WI38 (cell line): ENCODE measurements around the gene RNF217.

ENCODE experiments used
- H3K4me3 ChIP-seq: 2 replicates; pipeline ENCODE4 v1.5.1; 2011; ENCODE audit warnings: low read depth, mild to moderate bottlenecking, control low read depth, low read length
- TF ChIP-seq, protein P1 (sequence below): IDR thresholded peaks from 2 replicates; pipeline ENCODE4 v1.5.1; 2012; ENCODE audit warnings: low read depth, mild to moderate bottlenecking, control low read depth, low read length

The RNF217 gene

DNA sequence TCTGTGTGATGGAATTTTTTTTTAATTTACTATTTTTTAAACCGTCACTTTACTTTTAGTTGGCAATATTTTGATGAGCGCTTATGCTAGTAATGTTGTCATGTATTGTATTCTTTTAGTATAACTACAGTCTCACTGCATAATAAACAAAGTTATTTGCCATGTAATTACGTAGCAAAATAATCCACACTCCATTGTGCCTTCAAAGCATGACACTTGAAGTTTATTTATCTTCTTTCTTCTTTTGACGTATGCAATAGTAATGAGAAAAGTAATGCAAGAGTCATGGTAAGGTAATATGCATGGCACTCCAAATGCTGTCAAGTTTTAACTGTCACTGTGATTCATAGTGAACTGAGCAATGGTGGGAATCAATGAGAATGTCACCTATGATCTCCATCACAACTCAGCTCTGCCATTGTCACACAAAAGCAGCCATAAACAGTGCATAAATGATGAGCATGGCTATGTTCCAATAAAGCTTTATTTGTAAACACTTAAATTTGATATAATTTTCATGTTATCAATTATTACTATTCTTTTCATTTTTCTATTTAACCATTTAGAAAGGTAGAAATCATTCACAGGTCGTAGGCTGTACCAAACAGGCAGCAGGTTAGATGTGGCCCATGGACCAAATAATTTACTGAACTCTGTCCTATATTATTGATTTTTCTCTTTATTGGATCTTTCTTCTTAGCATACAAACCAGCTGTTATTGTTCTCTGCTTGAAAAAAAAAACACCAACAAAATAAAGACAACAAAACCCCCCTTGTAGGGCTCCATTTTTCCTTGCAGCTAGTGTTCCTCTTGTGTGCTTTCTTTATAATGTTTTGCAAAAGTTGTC is 27.1 kb downstream of the RNF217 start:
- TF ChIP-seq, protein P1, sequence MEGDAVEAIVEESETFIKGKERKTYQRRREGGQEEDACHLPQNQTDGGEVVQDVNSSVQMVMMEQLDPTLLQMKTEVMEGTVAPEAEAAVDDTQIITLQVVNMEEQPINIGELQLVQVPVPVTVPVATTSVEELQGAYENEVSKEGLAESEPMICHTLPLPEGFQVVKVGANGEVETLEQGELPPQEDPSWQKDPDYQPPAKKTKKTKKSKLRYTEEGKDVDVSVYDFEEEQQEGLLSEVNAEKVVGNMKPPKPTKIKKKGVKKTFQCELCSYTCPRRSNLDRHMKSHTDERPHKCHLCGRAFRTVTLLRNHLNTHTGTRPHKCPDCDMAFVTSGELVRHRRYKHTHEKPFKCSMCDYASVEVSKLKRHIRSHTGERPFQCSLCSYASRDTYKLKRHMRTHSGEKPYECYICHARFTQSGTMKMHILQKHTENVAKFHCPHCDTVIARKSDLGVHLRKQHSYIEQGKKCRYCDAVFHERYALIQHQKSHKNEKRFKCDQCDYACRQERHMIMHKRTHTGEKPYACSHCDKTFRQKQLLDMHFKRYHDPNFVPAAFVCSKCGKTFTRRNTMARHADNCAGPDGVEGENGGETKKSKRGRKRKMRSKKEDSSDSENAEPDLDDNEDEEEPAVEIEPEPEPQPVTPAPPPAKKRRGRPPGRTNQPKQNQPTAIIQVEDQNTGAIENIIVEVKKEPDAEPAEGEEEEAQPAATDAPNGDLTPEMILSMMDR: no peak
- H3K4me3 ChIP-seq: no peak overlapping the region

DNA sequence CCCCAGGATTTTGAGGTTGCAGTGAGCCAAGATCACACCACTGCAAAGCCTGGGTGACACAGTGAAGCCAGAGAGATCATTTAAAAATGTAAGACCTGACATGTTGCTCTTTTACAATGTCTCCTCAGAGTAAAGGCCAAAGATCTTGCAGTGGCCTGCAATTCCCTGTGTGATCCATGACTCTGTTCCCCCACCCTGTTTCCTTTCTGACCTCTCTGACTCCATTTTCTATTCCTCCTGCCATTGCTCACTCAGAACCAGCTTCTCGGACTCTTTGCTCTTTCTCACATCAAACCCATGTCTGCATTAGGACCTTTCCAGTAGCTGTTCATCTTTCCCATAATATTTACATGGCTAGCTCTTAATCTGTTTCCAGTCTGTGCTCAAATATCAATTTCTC is 28.8 kb downstream of the RNF217 start:
- TF ChIP-seq, protein P1: no peak
- no peak overlapping the region for H3K4me3 ChIP-seq

- no peak overlapping the region for H3K4me3 ChIP-seq
- TF ChIP-seq, protein P1: no peak
Observed at GRCh38 chr6:124991764-124992295, 29.6 kb downstream of the RNF217 start.

GRCh38 chr6:124993327-124993726 is 31.1 kb downstream of the RNF217 start:
- no peak overlapping the region for H3K4me3 ChIP-seq
- TF ChIP-seq, protein P1: no peak

DNA sequence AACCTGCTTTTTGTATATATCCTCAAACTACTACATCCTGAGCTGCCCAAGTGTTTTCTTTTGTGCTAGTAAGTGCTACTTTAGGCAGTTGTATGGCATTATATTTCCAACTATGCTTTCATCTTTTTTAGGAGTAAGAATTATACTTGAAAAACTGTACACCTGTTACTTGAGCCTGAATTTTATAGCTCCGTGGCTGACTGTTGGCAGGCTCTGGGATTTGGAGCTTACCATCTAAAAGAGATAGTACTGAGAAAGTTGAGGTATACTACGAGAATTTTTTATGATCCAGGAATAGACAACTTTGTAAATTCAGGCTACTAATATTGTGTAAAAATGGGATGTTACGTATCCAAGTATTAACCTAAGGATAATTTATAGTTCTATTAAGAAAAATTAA is 32.4 kb downstream of the RNF217 start:
- H3K4me3 ChIP-seq: no peak overlapping the region
- TF ChIP-seq, protein P1: no peak

DNA sequence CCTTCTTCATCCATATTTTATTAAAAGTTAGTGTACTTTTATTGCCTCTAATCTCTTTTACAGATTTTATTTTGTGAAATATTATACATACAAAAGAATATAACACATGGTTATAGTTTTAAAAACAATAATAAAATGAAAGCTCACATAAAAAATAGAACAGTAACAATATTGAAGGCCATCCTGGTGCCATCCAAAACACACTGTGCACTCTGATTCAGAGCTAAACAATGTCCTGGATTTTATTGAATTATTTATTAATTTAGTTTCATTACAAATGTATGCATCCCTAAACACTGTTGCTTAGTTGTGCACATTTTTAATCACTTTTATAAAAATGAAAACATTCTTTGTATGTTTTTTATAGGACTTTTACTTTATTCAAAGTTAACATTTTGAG is 32.9 kb downstream of the RNF217 start:
- TF ChIP-seq, protein P1: no peak
- H3K4me3 ChIP-seq: no peak overlapping the region

DNA sequence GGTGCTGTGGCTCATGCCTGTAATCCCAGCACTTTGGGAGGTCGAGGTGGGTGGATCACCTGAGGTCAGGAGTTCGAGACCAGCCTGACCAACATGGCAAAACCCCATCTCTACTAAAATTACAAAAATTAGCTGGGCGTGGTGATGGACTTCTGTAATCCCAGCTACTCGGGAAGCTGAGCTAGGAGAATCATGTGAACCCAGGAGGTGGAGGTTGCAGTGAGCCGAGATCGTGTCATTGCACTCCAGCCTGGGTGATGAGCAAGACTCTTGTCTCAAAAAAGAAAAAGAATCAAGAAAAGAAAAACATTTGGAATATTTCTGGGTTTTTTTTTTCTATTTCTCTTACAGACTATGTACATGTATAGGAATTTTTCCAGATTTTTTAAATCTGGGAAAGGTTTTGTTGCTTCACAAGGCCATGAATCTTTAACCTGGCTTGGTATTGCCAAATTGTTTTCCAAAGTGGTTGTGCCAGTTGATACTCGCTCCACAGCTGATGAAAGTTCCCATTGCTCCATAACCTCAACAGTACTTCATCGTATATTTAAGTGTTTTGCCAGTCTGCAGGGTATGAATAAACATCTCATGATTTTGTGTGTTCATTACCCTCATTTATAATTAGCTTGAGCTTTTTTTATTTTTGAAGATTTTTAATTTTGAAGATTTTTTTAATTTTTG is 33.5 kb downstream of the RNF217 start:
- H3K4me3 ChIP-seq: no peak overlapping the region
- TF ChIP-seq, protein P1: no peak
